Erythroblast (primary cell): ENCODE results near the gene USP35.

ENCODE experiments used
- GATA1 ChIP-seq: IDR thresholded peaks from 2 replicates; pipeline ENCODE4 v1.6.1; 2011; ENCODE audit warnings: low read depth, mild to moderate bottlenecking, control low read depth, low read length, moderate library complexity
- POLR2A ChIP-seq: IDR thresholded peaks from 2 replicates; pipeline ENCODE4 v1.6.1; 2011; ENCODE audit warnings: mild to moderate bottlenecking, low read length

DNA sequence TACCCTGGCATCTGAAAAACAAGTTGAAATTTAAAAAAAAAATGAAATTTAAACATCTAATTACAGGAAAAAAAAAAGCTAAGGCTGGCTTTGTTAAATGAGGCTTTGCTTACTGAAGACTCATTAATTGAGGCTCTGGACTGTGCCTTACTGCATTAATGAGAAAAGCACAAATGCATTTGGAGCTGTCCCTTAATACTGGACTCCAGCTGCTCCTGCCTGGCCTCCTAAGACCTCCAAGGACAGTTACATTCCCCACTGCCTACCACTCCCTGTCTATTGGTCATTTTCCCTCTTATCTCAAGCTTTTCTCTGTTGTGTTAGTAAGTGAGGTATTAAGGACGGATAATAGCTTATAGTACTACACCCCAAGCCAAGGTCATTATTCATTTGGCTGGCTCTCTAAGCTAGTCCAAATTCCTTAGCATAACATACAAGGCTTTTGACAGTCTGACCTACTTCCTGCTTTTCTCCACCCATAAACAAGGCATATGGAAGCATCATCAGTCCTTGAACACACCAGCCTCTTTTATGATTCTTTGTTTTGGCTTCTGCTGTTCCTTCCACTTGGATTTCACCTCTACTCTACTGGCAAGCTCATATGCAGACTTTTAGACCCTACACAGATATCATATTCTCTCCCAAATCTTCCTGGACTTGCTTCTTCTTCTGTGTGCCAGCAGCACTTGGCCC is 62.5 kb downstream of the USP35 start:
- TF ChIP-seq POLR2A (no peak), GATA1 (no peak)
